ENCODE measurements around the gene AGAP5. TPM values are rescaled to one million over a fixed set of nuclear protein-coding genes. Genes with fewer than 3 reads are reported as not detected.
"Not testable (repeated sequence)": the region's sequence is repeated elsewhere in the genome, so short reads cannot be mapped to it uniquely, and the experiment has no call there.

The AGAP5 gene
- total RNA-seq, 3 donors from 2014 or later, result 4.2 to 8.2 (median 5.6) TPM

DNA sequence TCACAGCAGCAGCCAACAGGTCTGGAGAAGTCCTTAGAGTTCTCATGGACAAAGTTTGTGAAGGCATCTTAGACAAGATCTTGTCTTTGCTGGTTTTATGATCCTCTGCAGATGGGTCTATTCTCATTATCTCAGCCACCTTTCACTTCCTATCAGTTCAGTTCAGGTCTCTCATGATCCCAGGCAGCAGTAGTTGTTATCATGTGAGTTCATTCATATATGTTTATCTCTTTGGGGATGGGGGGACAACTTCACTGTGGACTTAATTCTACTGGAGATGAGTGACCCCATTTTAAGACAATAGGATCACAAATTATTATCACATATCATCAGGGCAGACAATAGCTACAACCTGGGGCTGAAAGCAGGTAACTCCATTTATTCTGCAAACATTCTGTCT is 6.0 kb upstream of the AGAP5 start:
- H3K27me3 Mint-ChIP-seq (ENCODE audit: low read depth); DNase-seq; ATAC-seq; H3K4me1 Mint-ChIP-seq (ENCODE audit: low read depth); H3K9me3 Mint-ChIP-seq; H3K4me3 Mint-ChIP-seq: not testable (repeated sequence)
- peaks cover 22% of the 10 kb centered on the region for H3K36me3 Mint-ChIP-seq (ENCODE audit: insufficient read depth)

DNA sequence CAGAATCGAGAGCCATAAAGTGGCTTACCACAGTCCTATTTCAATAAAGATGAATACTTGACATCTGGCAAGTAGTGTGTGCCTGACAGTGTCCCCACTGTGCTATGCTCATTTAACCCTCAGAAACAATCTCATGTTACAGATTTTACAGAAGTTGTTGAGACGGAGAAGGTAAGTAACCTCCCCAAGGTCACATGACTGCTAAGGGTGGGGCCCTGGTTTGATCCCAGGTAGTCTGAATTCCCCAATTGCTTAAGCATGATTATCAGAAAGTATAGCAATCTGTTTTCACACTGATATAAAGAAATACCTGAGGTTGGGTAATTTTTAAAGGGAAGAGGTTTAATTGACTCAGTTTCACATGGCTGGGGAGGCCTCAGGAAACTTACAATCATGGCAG is 910 bp upstream of the AGAP5 start:
- H3K4me3 Mint-ChIP-seq; ATAC-seq; DNase-seq; H3K9me3 Mint-ChIP-seq; H3K4me1 Mint-ChIP-seq (ENCODE audit: low read depth); H3K27me3 Mint-ChIP-seq (ENCODE audit: low read depth): not testable (repeated sequence)
- peaks cover 17% of the 10 kb centered on the region for H3K36me3 Mint-ChIP-seq (ENCODE audit: insufficient read depth)

DNA sequence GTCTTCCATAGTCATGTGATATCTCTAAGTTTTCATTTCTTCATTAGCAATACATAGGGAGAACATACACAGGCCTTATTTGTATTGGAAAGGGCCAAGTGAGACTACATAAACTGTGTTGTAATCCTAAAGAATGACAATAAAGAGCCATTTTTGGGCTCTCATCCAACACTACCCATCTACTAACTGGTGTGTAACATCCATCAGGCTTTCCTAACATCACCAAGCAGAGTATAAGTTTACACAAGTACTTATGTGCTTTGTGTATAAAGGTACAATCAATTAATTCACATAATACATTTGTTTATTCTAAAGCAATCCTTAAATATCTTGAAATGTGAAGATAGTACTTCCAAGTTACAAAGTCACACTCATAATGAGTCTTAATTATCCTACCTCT is 2.6 kb downstream of the AGAP5 start:
- not testable (repeated sequence) for H3K9me3 Mint-ChIP-seq; H3K27me3 Mint-ChIP-seq (ENCODE audit: low read depth); ATAC-seq; DNase-seq; H3K4me3 Mint-ChIP-seq; H3K4me1 Mint-ChIP-seq (ENCODE audit: low read depth)
- peaks cover 12% of the 10 kb centered on the region for H3K36me3 Mint-ChIP-seq (ENCODE audit: insufficient read depth)

DNA sequence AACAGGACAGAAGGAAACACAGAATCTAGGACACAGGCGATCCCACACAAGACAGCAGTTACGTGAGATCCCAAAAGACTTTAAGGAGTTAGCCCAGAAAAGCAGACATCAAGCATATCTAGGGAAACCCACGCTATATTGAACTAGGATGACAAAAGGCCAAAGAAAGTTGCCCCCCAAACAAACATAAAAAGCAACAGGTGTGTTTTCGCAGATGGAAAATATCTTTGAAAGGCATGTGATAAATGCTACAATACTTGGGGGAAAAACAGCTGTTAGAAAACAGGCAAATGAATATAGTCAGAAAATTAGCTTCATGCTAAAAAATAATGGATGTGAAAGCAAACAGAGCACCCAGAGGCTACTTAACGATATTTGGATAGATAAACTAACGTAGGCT is 7.2 kb downstream of the AGAP5 start:
- not testable (repeated sequence) for H3K4me3 Mint-ChIP-seq; ATAC-seq; DNase-seq; H3K27me3 Mint-ChIP-seq (ENCODE audit: low read depth); H3K4me1 Mint-ChIP-seq (ENCODE audit: low read depth); H3K9me3 Mint-ChIP-seq
- peaks cover 14% of the 10 kb centered on the region for H3K36me3 Mint-ChIP-seq (ENCODE audit: insufficient read depth)

DNA sequence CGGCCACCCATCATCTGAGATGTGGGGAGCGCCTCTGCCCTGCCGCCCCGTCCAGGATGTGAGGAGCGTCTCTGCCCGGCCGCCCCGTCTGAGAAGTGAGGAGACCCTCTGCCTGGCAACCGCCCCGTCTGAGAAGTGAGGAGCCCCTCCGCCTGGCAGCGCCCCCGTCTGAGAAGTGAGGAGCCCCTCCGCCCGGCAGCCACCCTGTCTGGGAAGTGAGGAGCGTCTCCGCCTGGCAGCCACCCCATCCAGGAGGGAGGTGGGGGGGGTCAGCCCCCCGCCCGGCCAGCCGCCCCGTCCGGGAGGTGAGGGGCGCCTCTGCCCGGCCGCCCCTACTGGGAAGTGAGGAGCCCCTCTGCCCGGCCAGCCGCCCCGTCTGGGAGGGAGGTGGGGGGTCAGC is 8.3 kb downstream of the AGAP5 start:
- not testable (repeated sequence) for H3K4me1 Mint-ChIP-seq (ENCODE audit: low read depth); H3K9me3 Mint-ChIP-seq; ATAC-seq; DNase-seq; H3K4me3 Mint-ChIP-seq; H3K27me3 Mint-ChIP-seq (ENCODE audit: low read depth)
- peaks cover 16% of the 10 kb centered on the region for H3K36me3 Mint-ChIP-seq (ENCODE audit: insufficient read depth)

DNA sequence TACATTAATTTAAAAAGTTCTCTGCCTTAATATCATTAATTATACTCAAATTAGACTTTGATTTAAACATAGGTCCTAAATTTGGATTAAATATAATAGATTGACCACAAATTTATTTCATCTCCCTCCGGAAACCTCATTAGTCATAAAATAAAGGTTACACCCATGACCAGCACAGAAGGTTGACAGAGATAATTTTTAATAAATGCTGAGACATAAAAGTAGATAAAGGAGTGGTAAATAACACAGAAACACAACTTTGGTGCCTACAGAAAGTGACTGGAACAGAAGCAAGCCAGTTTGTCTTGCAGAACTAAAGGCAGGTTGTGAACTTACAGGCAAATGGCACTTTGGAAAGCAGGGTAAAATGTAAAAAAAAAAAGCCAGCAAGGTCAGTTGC is 10.3 kb downstream of the AGAP5 start:
- H3K9me3 Mint-ChIP-seq; H3K4me1 Mint-ChIP-seq (ENCODE audit: low read depth); ATAC-seq: not testable (repeated sequence)

DNA sequence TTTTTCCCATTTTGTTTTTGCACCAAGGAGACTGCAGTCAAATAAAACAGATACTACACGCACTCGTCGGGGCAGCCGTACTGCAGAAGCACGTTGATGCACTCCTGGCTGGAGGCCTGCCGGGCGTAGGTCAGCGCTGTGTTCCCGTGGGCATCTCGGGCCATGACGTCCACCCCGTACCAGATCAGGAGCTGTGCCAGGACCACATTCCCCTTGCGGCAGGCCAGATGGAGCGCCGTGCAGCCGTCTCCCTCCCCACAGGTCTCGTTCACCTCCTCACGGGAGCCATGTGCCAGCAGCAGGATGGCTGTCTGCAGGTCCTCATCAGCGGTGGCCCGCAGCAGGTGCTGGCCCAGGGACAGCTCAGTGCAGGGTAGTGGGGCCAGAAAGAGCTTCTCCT is 23.4 kb downstream of the AGAP5 start:
- not testable (repeated sequence) for DNase-seq; ATAC-seq; H3K27me3 Mint-ChIP-seq (ENCODE audit: low read depth); H3K4me3 Mint-ChIP-seq; H3K36me3 Mint-ChIP-seq (ENCODE audit: insufficient read depth); H3K4me1 Mint-ChIP-seq (ENCODE audit: low read depth); H3K9me3 Mint-ChIP-seq

More for the DNA sequence above, 10.3 kb downstream of the AGAP5 start:
- H3K4me3 Mint-ChIP-seq; H3K27me3 Mint-ChIP-seq (ENCODE audit: low read depth); DNase-seq: not testable (repeated sequence)
- peaks cover 14% of the 10 kb centered on the region for H3K36me3 Mint-ChIP-seq (ENCODE audit: insufficient read depth)

DNA sequence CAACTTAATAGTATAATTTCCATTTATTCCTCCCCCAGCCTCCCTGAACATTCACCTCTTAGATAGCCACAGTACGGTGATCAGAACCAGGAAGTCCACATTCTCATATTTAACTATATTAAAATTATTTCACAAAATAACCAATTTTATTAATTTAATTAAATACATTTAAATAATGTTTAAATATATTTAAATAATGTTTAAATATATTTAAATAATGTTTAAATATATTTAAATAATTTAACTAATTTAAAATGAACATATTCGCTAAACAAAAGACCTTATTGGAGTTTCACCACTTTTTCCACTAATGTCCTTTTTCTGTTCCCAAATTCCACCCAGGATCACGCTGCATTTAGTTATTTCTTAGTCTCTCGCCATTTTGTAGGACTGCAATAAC is 29.5 kb downstream of the AGAP5 start:
- H3K36me3 Mint-ChIP-seq (ENCODE audit: insufficient read depth); ATAC-seq; DNase-seq; H3K9me3 Mint-ChIP-seq; H3K4me1 Mint-ChIP-seq (ENCODE audit: low read depth); H3K27me3 Mint-ChIP-seq (ENCODE audit: low read depth); H3K4me3 Mint-ChIP-seq: not testable (repeated sequence)

DNA sequence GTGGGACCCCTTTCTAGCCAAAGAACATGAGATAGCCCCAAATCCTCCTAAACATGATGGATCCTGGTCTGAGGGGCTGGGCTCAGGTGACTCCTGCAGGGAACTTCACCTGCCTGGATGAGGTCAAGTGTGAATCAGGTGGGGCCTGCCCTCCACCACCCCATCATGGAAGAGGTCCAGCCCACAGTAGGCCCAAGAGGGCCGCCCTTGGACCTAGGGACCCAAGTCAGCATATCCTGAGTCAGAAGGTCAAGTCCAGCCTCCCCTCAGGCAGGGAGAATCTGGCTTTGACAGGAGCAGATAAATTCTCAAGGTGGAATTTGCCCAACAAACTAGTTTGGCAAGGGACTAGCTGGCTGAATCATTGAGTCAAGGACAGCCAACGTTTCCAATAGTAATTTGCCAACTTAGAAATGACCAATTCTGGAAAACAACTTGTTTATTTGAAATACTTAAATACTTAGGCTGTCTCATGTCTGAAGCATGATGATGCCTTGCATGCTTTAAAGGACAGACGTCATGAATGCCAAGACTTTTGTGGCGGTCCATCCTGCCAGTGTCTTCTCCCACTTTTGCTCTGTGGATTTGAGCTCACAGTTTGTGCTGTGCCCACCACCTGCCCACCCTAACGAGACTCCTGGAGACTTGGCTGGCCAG is 31.6 kb downstream of the AGAP5 start:
- DNase-seq; H3K4me3 Mint-ChIP-seq; H3K9me3 Mint-ChIP-seq; H3K4me1 Mint-ChIP-seq (ENCODE audit: low read depth); H3K36me3 Mint-ChIP-seq (ENCODE audit: insufficient read depth); ATAC-seq; H3K27me3 Mint-ChIP-seq (ENCODE audit: low read depth): not testable (repeated sequence)

DNA sequence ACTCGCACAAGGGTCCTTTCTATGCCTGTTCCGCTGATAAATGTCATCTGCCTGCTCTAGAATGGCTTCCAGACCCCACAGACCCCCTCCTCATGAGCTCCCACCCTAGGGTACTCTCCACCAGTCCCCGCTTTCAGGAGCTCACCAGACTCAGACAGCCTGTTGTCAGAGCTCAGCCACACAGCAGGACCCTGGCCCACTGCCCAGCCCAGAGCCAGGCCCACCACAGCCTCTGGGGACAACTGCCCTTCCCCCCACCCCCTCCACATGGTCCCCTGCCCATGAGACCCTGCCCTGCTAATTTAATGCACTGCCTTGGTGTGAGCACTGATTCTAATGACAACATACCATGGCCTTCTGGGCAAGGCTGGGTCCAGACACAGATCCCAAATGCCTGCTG is 32.3 kb downstream of the AGAP5 start:
- H3K4me1 Mint-ChIP-seq (ENCODE audit: low read depth); ATAC-seq; H3K4me3 Mint-ChIP-seq; H3K9me3 Mint-ChIP-seq; H3K27me3 Mint-ChIP-seq (ENCODE audit: low read depth); H3K36me3 Mint-ChIP-seq (ENCODE audit: insufficient read depth); DNase-seq: not testable (repeated sequence)

DNA sequence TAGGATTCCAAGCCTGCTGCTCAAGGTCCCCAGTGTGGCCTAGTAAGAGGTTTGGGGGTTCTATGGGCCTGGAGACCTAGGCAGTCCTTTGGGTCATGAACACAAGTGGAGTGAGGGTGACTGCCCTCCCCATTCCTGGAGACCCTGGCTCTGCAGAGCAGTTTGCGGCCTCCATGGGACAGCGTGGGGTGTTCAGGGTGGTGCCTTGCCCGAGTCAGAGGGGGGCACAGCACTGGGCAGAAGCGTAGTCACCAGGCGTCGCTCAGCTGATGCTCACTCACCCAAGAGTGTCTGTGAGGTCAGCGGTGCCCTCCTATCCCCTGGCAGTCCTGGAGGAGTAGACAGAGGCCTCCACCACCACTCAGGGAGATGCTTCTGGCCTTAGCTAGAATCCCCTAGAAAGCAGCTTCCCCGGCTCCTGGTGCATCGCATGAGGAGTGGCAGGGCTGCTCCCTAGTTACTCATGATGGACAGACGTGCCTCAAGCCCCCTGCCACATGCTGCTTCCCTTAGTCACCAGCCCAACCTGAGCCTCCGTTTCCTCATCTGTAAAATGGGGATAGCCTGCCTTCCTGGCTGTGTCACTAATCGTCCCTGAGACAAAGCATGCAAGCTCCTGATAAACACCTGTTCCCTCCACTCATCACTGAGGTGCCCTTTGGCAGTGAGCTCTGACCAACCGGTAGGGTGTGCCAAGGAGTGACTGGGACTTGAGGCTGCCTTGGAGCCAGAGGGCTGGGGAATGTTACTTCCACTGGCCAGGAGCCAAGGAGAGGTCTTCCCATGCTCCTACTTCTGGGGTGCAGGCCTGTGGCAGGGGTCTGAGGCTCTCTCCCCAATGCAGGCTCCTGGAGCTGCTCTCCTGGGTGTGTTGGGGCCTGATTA is 33.5 kb downstream of the AGAP5 start:
- not testable (repeated sequence) for H3K4me3 Mint-ChIP-seq; H3K27me3 Mint-ChIP-seq (ENCODE audit: low read depth); H3K4me1 Mint-ChIP-seq (ENCODE audit: low read depth); H3K9me3 Mint-ChIP-seq; H3K36me3 Mint-ChIP-seq (ENCODE audit: insufficient read depth); ATAC-seq; DNase-seq

DNA sequence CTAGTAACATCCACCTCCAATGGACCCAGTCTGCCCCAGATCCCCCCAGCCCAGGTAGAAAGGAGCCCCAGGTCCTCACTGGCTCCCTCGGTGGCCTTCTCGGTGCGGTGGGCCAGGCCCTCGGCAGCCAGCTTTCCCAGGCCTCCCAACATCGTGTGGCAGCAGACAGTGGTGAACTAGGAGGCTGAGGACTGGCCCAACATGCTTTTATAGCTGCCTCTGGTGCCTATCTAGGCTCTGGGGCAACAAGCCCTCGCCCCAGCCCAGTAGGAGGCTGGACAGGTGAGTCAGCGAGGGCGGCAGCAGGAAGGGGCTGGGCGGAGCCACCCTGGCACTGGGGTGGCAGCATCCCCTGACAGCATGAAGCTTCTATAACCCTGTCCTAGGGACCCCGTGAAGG is 34.3 kb downstream of the AGAP5 start:
- DNase-seq; ATAC-seq; H3K4me3 Mint-ChIP-seq; H3K27me3 Mint-ChIP-seq (ENCODE audit: low read depth); H3K9me3 Mint-ChIP-seq; H3K36me3 Mint-ChIP-seq (ENCODE audit: insufficient read depth); H3K4me1 Mint-ChIP-seq (ENCODE audit: low read depth): not testable (repeated sequence)

DNA sequence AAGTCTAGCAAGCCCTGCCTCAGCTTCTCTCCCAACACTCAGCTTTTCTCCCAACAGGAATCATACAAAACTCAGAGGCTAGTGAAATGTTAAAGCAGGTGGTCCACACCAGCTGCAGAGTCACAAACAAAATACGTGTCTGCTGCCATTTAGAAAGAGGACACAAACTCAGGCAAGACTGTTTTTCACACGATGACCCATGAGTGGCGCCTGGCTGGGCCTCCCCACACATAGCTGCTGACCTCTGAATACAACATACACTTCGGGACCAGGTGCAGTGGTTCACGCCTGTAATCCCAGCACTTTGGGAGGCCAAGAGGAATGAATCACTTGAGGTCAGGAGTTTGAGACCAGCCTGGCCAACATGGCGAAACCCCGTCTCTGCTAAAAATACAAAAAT is 35.2 kb downstream of the AGAP5 start:
- H3K27me3 Mint-ChIP-seq (ENCODE audit: low read depth); H3K4me3 Mint-ChIP-seq; DNase-seq; H3K9me3 Mint-ChIP-seq; ATAC-seq; H3K36me3 Mint-ChIP-seq (ENCODE audit: insufficient read depth); H3K4me1 Mint-ChIP-seq (ENCODE audit: low read depth): not testable (repeated sequence)

DNA sequence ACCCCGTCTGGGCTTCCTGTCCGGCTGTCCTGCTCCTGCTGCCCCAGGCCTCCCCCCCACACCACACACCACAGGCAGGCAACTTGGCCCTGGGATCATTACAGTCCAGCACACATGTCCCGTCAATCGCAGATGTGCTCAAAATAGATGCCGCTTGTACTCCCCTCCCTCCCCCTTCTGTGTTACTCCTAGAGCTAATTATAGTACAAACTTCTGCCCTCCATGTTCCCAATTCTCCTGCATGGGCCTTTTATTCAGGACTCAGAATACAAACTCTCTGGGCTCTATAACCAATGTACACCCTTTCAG is 42.0 kb downstream of the AGAP5 start, which contains the start of gene SYNPO2L:
TSS of gene SYNPO2L (minus strand) at position 40 of the 309 bp plus-strand sequence. CDS start 107 bp downstream, outside the sequence.
- ATAC-seq (no peak), DNase-seq (no peak)
- Mint-ChIP-seq H3K9me3 (no peaks in the 10 kb centered on the region), H3K27me3 (ENCODE audit: low read depth) (no peaks in the 10 kb centered on the region), H3K4me3 (no peak within 1 kb of the TSS), H3K4me1 (ENCODE audit: low read depth) (no peaks in the 10 kb centered on the region), H3K36me3 (ENCODE audit: insufficient read depth) (no peaks in the 10 kb centered on the region)

Data from activated T-cell treated with anti-CD3 and anti-CD28 coated beads, Interleukin-2, amount 50 U/mL, for 4 hours (primary cell).